CD4-positive, alpha-beta memory T cell (primary cell): ENCODE measurements around the gene POLR3GL. TPM values are rescaled to one million over a fixed set of nuclear protein-coding genes. Genes with fewer than 3 reads are reported as not detected.

ENCODE experiments used
- CTCF ChIA-PET: fragments of 350-600 bp; sonication (Branson Sonifier 250); formaldehyde crosslinking; loops from one replicate; lab custom pipeline; 2021; ENCODE audit warnings: inconsistent platforms; ENCODE audit not compliant: partially characterized antibody; lab: Charles Lee
- POLR2A ChIA-PET: fragments of 350-600 bp; sonication (Branson Sonifier 250); formaldehyde crosslinking; loops from one replicate; lab custom pipeline; 2021; ENCODE audit not compliant: partially characterized antibody; lab: Charles Lee
- DNase-seq, 5 donors: peaks; one replicate each; pipeline versions ENCODE4 v3.0.0 to v3.0.0-alpha.2; 2020 to 2022; ENCODE audit warnings: mixed read lengths in 1 of 5
- H3K27ac ChIP-seq: one replicate; pipeline ENCODE4 v1.7.0; 2013; ENCODE audit warnings: low read depth, low read length
- H3K27me3 ChIP-seq: 2 replicates; pipeline ENCODE4 v1.7.0; 2013; ENCODE audit warnings: mild to moderate bottlenecking, low read length, moderate library complexity; ENCODE audit not compliant: insufficient read depth
- H3K36me3 ChIP-seq: 2 replicates; pipeline ENCODE4 v1.7.0; 2013; ENCODE audit warnings: mild to moderate bottlenecking, low read length, moderate library complexity; ENCODE audit not compliant: insufficient read depth
- H3K4me1 ChIP-seq: 2 replicates; pipeline ENCODE4 v1.7.0; 2013; ENCODE audit warnings: mild to moderate bottlenecking, low read length, moderate library complexity; ENCODE audit not compliant: insufficient read depth
- H3K4me3 ChIP-seq, 2 donors: one replicate each; pipeline ENCODE4 v1.7.0; 2013; ENCODE audit warnings: low read length in 2 of 2, mild to moderate bottlenecking in 1 of 2
- H3K9me3 ChIP-seq, 2 donors: one replicate each; pipeline ENCODE4 v1.7.0; 2013; ENCODE audit warnings: low read length in 2 of 2, control low read depth in 1 of 2; ENCODE audit not compliant: control insufficient read depth in 1 of 2
- H3K27ac Mint-ChIP-seq, 7 donors: one replicate each; pipeline ENCODE4 v1.8.0; 2020 to 2021; ENCODE audit warnings: mixed read lengths in 7 of 7, mild to moderate bottlenecking in 6 of 7, inconsistent platforms in 3 of 7, moderate library complexity in 3 of 7
- H3K27me3 Mint-ChIP-seq, 2 donors: one replicate each; pipeline ENCODE4 v1.8.0; 2020 to 2021; ENCODE audit warnings: mixed read lengths in 2 of 2
- H3K36me3 Mint-ChIP-seq, 2 donors: one replicate each; pipeline ENCODE4 v1.8.0; 2020 to 2021; ENCODE audit warnings: mixed read lengths in 2 of 2, inconsistent platforms in 1 of 2, mild to moderate bottlenecking in 1 of 2
- H3K4me1 Mint-ChIP-seq, 4 donors: one replicate each; pipeline ENCODE4 v1.8.0; 2020 to 2021; ENCODE audit warnings: mixed read lengths in 4 of 4, mild to moderate bottlenecking in 1 of 4
- H3K4me3 Mint-ChIP-seq, 8 donors: one replicate each; pipeline ENCODE4 v1.8.0; 2020 to 2021; ENCODE audit warnings: mixed read lengths in 8 of 8, mild to moderate bottlenecking in 7 of 8, moderate library complexity in 6 of 8, inconsistent platforms in 3 of 8
- H3K9me3 Mint-ChIP-seq, 8 donors: one replicate each; pipeline ENCODE4 v1.8.0; 2020 to 2021; ENCODE audit warnings: mixed read lengths in 8 of 8, mild to moderate bottlenecking in 5 of 8, inconsistent platforms in 3 of 8, moderate library complexity in 1 of 8
- intact Hi-C: fragments of 100-400 bp; cut with micrococcal nuclease; formaldehyde crosslinking; loops from one replicate; pipeline ENCODE4 v1.15.1; 2023
- polyA plus RNA-seq, 2 donors: library from polyadenylated mRNA; unstranded; fragments of 300-500 nt; fragmentation: Illumina TruSeq; gene quantifications; one replicate each; pipeline ENCODE4 v1.2.3, GENCODE V29; 2021
- total RNA-seq, 2 experiments: library from RNA; stranded (reverse); gene quantifications; one replicate each; pipeline ENCODE4 v1.2.3, GENCODE V29; 2021

The POLR3GL gene
- total and polyA plus RNA-seq, 4 experiments from 2014 or later = 36.6 to 164 (median 66.8) TPM

- H3K36me3 ChIP-seq = peaks cover 30% of the 10 kb centered on the region
- Mint-ChIP-seq H3K36me3 (peaks cover 35 to 64% of the 10 kb centered on the region in 2 donors), H3K9me3 (no peaks in the 10 kb centered on the region), H3K27me3 (no peaks in the 10 kb centered on the region), H3K27ac (peak overlapping the region in 3 of 7 donors; percentile 0 to 76 (median 25)), H3K4me1 (peaks cover 26 to 51% (median 30%) of the 10 kb centered on the region in 4 donors), H3K4me3 (no peak overlapping the region)
- no peak for DNase-seq
- H3K9me3 ChIP-seq = no peaks in the 10 kb centered on the region
- CTCF ChIA-PET = interaction anchor here (0.6 to 1.6 kb wide), 3 partner anchors 17 to 78 kb away, joined by 3 read pairs; partner anchors contain the start of genes ANKRD34A and POLR3GL
- POLR2A ChIA-PET = interaction anchor here (2.1 kb wide), 1 partner anchor 18 kb away, joined by 5 read pairs; the partner anchor contains the start of genes ANKRD34A and POLR3GL
- no peaks in the 10 kb centered on the region for H3K27me3 ChIP-seq
- H3K27ac ChIP-seq = no peak overlapping the region
- intact Hi-C loops = no loop called here
- peaks cover 35% of the 10 kb centered on the region for H3K4me1 ChIP-seq
- H3K4me3 ChIP-seq = no peak overlapping the region
Observed at GRCh38 chr1:145946477-145946986, 18.0 kb upstream of the POLR3GL start.

GRCh38 chr1:145947551-145947950, 16.9 kb upstream of the POLR3GL start:
- H3K4me1 Mint-ChIP-seq = peaks cover 34 to 61% (median 38%) of the 10 kb centered on the region in 4 donors
- H3K36me3 Mint-ChIP-seq = peaks cover 34 to 63% of the 10 kb centered on the region in 2 donors

GRCh38 chr1:145949219-145949618, 15.3 kb upstream of the POLR3GL start:
- DNase-seq = no peak
- Histone ChIP-seq H3K27me3 (no peaks in the 10 kb centered on the region), H3K9me3 (no peaks in the 10 kb centered on the region), H3K27ac (no peak overlapping the region), H3K4me3 (no peak overlapping the region), H3K36me3 (peaks cover 12% of the 10 kb centered on the region), H3K4me1 (peaks cover 53% of the 10 kb centered on the region)
- peaks cover 44 to 68% (median 50%) of the 10 kb centered on the region in 4 donors for H3K4me1 Mint-ChIP-seq
- ChIA-PET CTCF (interaction anchor here (1.1 kb wide), 1 partner anchor 8 kb away, joined by 4 read pairs; no protein-coding TSS in a partner anchor), POLR2A (interaction anchor here (1.0 to 3.1 kb wide), 6 partner anchors 12 to 89 kb away, joined by 3 to 9 read pairs (median 5); partner anchors contain the start of genes ANKRD34A, PEX11B, POLR3GL and RBM8A)
- peak overlapping the region in 2 of 8 donors; percentile 6 to 17 for H3K4me3 Mint-ChIP-seq
- no peaks in the 10 kb centered on the region for H3K27me3 Mint-ChIP-seq
- intact Hi-C loops = no loop called here
- no peaks in the 10 kb centered on the region for H3K9me3 Mint-ChIP-seq
- H3K27ac Mint-ChIP-seq = peak overlapping the region; percentile 3 to 86 (median 67)
- peaks cover 26 to 50% of the 10 kb centered on the region in 2 donors for H3K36me3 Mint-ChIP-seq

More at GRCh38 chr1:145947551-145947950, 16.9 kb upstream of the POLR3GL start:
- no peak overlapping the region for H3K4me3 Mint-ChIP-seq
- H3K27ac ChIP-seq = no peak overlapping the region
- intact Hi-C loops = no loop called here
- no peak for DNase-seq
- peaks cover 43% of the 10 kb centered on the region for H3K4me1 ChIP-seq
- H3K9me3 Mint-ChIP-seq = no peaks in the 10 kb centered on the region
- no peaks in the 10 kb centered on the region for H3K27me3 ChIP-seq
- H3K27ac Mint-ChIP-seq = peak overlapping the region in 2 of 7 donors; percentile 46 to 55
- no peak overlapping the region for H3K4me3 ChIP-seq
- ChIA-PET CTCF (no interaction called here), POLR2A (interaction anchor here (1.1 to 3.1 kb wide), 2 partner anchors 11 to 16 kb away, joined by 4 to 9 read pairs; partner anchors contain the start of genes ANKRD34A, LIX1L and POLR3GL)
- H3K27me3 Mint-ChIP-seq = no peaks in the 10 kb centered on the region
- H3K36me3 ChIP-seq = peaks cover 23% of the 10 kb centered on the region
- H3K9me3 ChIP-seq = no peaks in the 10 kb centered on the region

- Histone ChIP-seq H3K36me3 (peaks cover 9% of the 10 kb centered on the region), H3K27me3 (no peaks in the 10 kb centered on the region), H3K27ac (no peak overlapping the region), H3K4me3 (no peak overlapping the region), H3K9me3 (no peaks in the 10 kb centered on the region), H3K4me1 (peaks cover 76% of the 10 kb centered on the region)
- intact Hi-C loops = no loop called here
- CTCF ChIA-PET = interaction anchor here (1.9 kb wide), 1 partner anchor 60 kb away, joined by 4 read pairs; no protein-coding TSS in a partner anchor
- H3K27ac Mint-ChIP-seq = peak overlapping the region in 5 of 7 donors; percentile 3 to 71 (median 49)
- peaks cover 24 to 38% of the 10 kb centered on the region in 2 donors for H3K36me3 Mint-ChIP-seq
- DNase-seq = no peak
- peaks cover 59 to 83% (median 68%) of the 10 kb centered on the region in 4 donors for H3K4me1 Mint-ChIP-seq
- POLR2A ChIA-PET = interaction anchor here (0.7 to 2.2 kb wide), 4 partner anchors 11 to 33 kb away, joined by 3 to 5 read pairs (median 4); partner anchors contain the start of genes ANKRD34A, PEX11B and POLR3GL
- H3K27me3 Mint-ChIP-seq = no peaks in the 10 kb centered on the region
- no peaks in the 10 kb centered on the region for H3K9me3 Mint-ChIP-seq
- peak overlapping the region in 2 of 8 donors; percentile 15 to 32 for H3K4me3 Mint-ChIP-seq
Observed at GRCh38 chr1:145951526-145951925, 13.0 kb upstream of the POLR3GL start.

GRCh38 chr1:145952903-145953302, 11.6 kb upstream of the POLR3GL start:
- no peak overlapping the region for H3K4me3 Mint-ChIP-seq
- H3K27me3 Mint-ChIP-seq = no peaks in the 10 kb centered on the region
- ChIA-PET POLR2A (interaction anchor here (1.5 to 17.4 kb wide), 4 partner anchors 9 to 41 kb away, joined by 3 to 444 read pairs (median 187); partner anchors contain the start of genes ANKRD34A, POLR3GL, RBM8A and TXNIP), CTCF (interaction anchor here (1.9 to 2.6 kb wide), 3 partner anchors 25 to 107 kb away, joined by 4 to 7 read pairs (median 6); partner anchors contain the start of genes NUDT17 and RBM8A)
- peaks cover 56 to 84% (median 70%) of the 10 kb centered on the region in 4 donors for H3K4me1 Mint-ChIP-seq
- Histone ChIP-seq H3K27me3 (no peaks in the 10 kb centered on the region), H3K36me3 (no peaks in the 10 kb centered on the region), H3K4me3 (no peak overlapping the region), H3K9me3 (no peaks in the 10 kb centered on the region), H3K4me1 (peaks cover 76% of the 10 kb centered on the region), H3K27ac (no peak overlapping the region)
- no peaks in the 10 kb centered on the region for H3K9me3 Mint-ChIP-seq
- no peak for DNase-seq
- peaks cover 19 to 34% of the 10 kb centered on the region in 2 donors for H3K36me3 Mint-ChIP-seq
- intact Hi-C loops = no loop called here
- peak overlapping the region in 1 of 7 donors; percentile 33 for H3K27ac Mint-ChIP-seq

- peak overlapping the region in 6 of 7 donors; percentile 14 to 89 (median 34) for H3K27ac Mint-ChIP-seq
- Histone ChIP-seq H3K27ac (no peak overlapping the region), H3K4me3 (no peak overlapping the region), H3K36me3 (no peaks in the 10 kb centered on the region), H3K9me3 (no peaks in the 10 kb centered on the region), H3K27me3 (no peaks in the 10 kb centered on the region), H3K4me1 (peaks cover 76% of the 10 kb centered on the region)
- intact Hi-C loops = no loop called here
- no peak for DNase-seq
- H3K4me1 Mint-ChIP-seq = peaks cover 61 to 88% (median 76%) of the 10 kb centered on the region in 4 donors
- H3K9me3 Mint-ChIP-seq = no peaks in the 10 kb centered on the region
- H3K36me3 Mint-ChIP-seq = peaks cover 19 to 29% of the 10 kb centered on the region in 2 donors
- ChIA-PET CTCF (interaction anchor here (2.5 to 2.6 kb wide), 2 partner anchors 26 to 108 kb away, joined by 6 to 7 read pairs; partner anchors contain the start of genes NUDT17 and RBM8A), POLR2A (interaction anchor here (2.4 to 17.4 kb wide), 3 partner anchors 10 to 40 kb away, joined by 19 to 444 read pairs (median 370); partner anchors contain the start of genes ANKRD34A, POLR3GL, RBM8A and TXNIP)
- H3K4me3 Mint-ChIP-seq = peak overlapping the region in 4 of 8 donors; percentile 7 to 99 (median 56)
- no peaks in the 10 kb centered on the region for H3K27me3 Mint-ChIP-seq
Observed at GRCh38 chr1:145953861-145954260, 10.6 kb upstream of the POLR3GL start.
